NCI-H1436 (cell line): ENCODE data around the gene FEM1A.
"Not testable (repeated sequence)": the region's sequence is repeated elsewhere in the genome, so short reads cannot be mapped to it uniquely, and the experiment has no call there.

Experiments used
- DNase-seq: peaks from one replicate; lab custom pipeline; 2025; lab: John Stamatoyannopoulos, UW

Gene FEM1A

DNA sequence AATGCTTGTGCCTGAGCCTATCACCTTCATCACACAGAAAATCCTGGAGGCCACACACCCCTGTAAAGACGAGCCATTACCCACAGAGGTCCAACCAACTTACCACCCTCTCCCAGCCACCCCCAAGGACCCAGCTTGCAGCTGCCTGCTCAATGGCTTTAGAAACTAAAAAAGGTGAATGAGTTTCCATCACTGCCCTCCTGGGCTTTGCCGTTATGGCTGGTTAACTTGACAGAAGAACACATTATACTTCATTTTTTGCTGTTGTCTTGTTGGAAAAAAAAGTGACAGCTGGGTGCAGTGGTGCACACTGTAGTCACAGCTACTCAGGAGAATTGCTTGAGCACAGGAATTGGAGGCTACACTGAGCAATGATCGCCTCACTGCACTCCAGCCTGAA, 17.4 kb upstream of the FEM1A start:
- no peak for DNase-seq

DNA sequence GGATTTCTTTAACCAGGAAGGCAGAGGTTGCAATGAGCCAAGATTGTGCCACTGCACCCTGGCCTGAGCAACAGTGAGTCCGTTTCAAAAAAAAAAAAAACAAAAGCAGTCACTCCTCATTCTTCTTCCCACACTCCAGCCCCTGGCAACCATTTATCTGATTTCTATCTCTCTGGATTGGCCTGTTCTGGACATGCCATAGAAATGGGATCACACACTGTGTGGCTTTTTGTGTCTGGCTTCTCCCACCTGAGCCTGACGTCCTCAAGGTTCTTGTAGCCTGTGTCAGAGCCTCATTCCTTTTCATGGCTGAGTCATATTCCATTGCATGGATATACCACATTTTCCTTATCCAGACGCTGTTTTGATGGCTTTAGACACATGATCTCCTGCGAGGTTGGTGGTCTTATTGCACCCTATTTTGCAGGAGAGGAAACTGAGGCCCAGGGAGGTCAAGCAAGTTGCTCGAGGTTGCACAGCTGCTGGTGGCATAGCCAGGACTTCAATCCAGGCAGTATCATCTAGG, 15.8 kb upstream of the FEM1A start:
- no peak for DNase-seq

DNA sequence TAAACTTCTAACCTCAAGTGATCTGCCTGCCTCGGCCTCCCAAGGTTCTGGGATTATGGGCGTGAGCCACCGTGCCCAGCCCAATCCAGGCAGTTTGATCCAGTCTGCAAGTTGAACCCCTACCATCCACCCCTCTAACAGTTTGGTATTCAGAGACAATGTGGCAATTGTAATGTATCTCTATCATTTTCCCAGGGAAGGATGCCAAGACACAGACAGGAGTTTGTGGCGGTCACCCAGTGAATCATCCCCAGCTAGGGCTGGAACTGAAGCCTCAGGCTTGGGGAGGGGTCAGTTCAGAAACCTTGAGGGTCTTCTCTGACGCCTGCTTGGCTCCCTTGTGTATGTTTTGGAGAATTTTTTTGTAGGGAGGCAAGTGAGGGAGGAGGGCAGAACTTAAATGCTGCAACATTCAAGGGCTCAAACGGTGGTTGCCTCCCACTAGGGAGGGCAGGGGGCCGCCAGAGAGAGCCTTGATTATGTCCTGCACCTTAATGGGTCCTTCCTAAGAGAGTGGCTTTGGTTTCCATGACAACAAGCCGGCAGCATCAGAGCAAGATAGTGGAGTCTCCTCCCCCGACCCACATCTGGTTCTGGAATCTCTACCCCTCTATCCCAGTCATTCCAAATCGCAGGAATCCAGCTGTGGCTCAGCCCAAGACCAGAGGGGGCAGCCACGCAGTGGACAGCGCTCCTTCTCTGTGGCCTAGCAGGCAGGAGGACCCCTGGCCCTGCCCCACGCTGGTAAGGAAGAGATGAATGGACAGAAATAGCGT, 14.9 kb upstream of the FEM1A start:
- DNase-seq: no peak

DNA sequence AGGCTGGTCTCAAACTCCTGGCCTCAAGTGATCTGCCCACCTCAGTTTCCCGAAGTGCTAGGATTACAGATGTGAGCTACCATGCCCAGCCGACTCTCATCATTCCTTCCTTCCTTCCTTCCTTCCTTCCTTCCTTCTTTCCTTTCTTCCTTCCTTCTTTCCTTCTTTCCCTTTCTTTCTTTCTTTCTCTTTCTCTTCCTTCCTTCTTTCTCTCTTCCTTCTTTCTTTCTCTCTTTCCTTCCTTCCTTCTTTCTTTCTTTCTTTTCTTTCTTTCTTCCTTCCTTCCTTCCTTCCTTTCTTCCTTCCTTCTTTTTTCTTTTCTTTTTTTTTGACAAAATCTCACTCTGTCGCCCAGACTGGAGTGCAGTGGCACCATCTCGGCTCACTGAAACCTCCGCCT, 13.4 kb upstream of the FEM1A start:
- DNase-seq: not testable (repeated sequence)

DNA sequence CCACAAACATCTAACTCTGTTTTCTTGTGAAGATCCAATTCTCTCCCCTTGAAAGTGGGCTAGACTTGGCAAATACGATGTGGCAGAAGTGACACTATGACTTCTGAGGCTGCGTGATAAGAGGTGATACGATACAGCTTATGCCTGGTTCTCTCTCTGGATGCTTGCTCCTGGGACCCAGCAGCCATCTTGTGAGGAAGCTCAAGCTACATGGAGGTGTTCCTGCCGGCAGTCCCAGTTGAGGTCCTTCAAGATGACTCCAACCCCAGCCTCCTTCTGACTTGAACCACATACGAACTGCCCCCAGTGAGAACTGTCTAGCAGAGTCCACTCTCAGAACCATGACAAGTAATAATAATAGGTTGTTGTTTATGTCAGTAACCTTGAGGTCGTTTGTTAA, 10.7 kb upstream of the FEM1A start:
- DNase-seq: no peak

DNA sequence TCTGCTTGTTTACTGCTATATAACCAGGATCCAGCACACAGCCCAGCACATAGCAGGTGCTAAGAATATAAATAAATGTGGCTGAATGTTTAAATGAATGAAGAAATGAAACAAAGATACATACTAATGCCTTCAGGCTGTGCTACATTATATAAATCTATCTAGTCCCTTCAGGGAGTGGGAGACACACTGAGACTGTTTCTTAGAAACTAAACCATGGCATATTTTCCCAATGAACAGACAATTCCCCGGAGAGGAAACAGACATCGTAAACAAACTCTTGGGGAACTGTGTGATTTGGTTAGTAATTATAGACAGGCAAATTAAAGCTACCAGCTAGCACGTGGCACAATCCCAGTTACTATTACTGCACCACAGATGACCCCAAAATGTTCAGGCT, 9.7 kb upstream of the FEM1A start:
- DNase-seq: peak; percentile 55

DNA sequence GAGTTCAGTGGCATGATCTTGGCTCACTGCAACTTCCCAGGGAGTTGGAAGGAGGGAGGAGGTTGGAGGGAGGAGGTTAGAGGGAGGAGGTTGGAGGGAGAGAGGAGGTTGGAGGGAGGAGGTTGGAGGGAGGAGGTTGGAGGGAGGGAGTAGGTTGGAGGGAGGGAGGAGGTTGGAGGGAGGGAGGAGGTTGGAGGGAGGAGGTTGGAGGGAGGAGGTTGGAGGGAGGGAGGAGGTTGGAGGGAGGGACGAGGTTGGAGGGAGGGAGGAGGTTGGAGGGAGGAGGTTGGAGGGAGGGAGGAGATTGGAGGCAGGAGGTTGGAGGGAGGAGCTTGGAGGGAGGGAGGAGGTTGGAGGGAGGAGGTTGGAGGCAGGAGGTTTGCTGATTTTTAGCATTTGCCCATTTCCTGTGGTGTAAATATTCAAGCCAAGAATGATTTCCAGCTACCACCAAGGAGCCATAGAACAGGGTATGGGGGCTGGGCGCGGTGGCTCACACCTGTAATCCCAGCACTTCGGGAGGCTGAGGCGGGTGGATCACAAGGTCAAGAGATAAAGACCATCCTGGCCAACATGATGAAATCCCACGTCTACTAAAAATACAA, 5.0 kb upstream of the FEM1A start:
- DNase-seq: not testable (repeated sequence)

DNA sequence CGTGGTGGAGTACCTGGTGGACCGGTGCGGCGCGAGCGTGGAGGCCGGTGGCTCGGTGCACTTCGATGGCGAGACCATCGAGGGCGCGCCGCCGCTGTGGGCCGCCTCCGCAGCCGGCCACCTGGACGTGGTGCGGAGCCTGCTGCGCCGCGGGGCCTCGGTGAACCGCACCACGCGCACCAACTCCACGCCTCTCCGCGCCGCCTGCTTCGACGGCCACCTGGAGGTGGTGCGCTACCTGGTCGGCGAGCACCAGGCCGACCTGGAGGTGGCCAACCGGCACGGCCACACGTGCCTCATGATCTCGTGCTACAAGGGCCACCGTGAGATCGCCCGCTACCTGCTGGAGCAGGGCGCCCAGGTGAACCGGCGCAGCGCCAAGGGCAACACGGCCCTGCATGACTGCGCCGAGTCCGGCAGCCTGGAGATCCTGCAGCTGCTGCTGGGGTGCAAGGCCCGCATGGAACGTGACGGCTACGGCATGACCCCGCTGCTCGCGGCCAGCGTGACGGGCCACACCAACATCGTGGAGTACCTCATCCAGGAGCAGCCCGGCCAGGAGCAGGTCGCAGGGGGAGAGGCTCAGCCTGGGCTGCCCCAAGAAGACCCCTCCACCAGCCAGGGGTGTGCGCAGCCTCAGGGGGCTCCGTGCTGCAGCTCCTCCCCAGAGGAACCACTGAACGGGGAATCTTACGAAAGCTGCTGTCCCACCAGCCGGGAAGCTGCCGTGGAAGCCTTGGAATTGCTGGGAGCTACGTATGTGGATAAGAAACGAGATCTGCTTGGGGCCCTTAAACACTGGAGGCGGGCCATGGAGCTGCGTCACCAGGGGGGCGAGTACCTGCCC, 708 bp downstream of the FEM1A start:
- not testable (repeated sequence) for DNase-seq

DNA sequence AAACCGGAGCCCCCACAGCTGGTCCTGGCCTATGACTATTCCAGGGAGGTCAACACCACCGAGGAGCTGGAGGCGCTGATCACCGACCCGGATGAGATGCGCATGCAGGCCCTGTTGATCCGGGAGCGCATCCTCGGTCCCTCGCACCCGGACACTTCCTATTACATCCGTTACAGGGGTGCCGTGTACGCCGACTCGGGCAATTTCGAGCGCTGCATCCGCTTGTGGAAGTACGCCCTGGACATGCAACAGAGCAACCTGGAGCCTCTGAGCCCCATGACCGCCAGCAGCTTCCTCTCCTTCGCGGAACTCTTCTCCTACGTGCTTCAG, 1.3 kb downstream of the FEM1A start:
- DNase-seq: not testable (repeated sequence)

DNA sequence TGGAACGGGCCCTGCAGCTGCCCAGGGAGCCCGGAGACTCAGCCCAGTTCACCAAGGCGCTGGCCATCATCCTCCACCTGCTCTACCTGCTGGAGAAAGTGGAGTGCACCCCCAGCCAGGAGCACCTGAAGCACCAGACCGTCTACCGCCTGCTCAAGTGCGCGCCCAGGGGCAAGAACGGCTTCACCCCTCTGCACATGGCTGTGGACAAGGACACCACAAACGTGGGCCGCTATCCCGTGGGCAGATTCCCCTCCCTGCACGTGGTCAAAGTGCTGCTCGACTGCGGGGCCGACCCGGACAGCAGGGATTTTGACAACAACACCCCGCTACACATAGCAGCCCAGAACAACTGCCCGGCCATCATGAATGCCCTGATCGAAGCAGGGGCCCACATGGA, 1.7 kb downstream of the FEM1A start:
- DNase-seq: not testable (repeated sequence)

DNA sequence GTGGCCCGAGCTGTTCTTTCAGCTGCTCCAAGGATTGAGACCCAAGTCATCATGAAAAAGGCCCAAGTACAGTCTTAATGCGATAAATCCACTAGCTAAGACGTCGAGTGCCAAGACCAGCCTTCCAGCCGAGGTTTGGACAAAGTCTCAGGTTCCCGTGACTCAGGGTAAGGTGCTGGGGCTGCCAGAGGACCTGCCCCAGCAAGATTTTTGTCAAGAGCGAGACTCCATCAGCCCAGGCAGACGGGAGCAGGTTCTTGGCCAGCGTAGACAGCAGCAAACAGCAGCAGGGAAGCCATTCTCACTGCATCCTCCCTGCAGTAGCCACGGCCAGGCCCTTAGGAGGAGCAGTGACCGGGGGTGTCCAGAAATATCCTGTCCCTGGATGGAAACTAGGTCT, 3.4 kb downstream of the FEM1A start:
- DNase-seq: no peak

DNA sequence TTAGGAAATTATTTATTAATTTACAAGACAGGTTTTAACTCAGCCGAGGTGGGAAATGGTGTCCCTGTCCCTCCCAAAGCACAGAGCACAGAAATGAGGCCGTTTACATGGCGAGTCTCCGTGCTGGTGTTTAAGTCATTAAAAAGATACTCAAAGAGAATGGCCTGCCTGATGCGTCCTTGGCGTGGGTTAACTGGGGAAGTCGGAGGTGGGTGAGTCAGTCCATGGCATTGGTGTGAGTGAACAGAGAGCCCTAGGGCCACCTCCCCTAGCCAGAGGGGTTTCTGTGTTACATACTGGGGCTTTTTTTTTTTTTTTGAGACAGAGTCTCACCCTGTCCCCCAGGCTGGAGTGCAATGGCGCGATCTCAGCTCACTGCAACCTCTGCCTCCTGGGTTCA, 3.9 kb downstream of the FEM1A start:
- DNase-seq: no peak

DNA sequence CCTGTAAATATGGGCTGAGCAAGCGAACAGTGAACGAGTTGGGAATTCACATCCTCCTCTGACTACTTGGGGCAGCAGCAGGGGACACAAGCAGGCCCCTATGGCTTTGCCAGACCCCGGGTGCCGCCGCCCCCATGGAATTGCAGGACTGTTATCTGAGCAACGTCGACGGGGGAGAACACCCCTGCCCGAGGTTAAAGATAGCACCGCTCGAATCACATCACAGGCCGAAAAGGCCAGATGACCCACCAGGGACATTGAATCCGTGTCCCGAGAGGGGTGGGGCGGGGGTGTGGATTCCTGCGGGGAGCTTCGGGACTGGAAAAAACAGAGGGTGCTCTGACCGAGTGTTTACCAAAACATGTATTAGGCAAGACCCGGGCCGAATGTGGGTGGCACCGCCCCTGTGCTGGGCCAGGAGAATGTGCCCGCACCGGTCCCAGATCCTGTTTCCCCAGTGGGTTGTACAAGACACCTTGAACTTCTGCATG, 9.1 kb downstream of the FEM1A start:
- no peak for DNase-seq

DNA sequence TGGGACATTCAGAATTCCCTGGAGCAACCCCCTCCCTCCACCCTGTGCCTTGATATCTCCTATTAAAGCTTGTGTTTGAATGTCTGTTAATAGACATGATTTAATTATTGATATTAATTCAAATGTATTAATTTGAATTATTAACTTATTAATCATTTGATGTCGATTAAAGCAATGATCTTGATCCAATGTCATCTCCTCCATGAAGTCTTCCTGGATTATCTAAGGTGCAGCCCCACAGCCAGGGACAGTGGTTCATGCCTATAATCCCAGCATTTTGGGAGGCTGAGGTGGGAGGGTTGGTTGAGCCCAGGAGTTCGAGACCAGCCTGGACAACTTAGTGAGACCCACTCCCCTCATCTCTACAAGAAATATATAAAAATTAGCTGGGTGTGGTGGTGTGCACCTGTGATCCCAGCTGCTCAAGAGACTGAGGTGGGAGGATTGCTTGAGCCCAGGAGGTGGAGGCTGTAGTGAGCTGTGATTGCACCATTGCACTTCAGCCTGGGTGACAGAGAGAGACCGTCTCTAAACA, 9.6 kb downstream of the FEM1A start:
- no peak for DNase-seq

DNA sequence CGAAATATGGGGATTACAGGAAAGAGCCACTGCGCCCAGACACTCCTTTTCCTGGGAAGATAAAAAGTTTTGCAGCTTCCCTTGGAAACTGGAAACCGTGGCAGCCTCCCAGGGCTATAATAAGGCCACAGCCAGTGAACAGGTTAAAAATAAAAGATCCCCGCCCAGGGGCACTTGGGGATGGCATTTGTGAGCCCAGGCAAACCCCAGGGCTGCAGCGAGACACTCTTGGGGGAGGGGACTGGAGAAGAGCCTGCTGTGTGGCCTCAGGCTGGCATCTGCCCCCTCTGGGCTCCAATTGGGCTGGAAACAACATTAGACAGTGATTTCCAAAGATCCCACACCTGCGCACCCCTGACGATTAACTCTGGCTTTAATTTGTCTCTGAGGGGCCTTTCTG, 11.2 kb downstream of the FEM1A start:
- DNase-seq: no peak

DNA sequence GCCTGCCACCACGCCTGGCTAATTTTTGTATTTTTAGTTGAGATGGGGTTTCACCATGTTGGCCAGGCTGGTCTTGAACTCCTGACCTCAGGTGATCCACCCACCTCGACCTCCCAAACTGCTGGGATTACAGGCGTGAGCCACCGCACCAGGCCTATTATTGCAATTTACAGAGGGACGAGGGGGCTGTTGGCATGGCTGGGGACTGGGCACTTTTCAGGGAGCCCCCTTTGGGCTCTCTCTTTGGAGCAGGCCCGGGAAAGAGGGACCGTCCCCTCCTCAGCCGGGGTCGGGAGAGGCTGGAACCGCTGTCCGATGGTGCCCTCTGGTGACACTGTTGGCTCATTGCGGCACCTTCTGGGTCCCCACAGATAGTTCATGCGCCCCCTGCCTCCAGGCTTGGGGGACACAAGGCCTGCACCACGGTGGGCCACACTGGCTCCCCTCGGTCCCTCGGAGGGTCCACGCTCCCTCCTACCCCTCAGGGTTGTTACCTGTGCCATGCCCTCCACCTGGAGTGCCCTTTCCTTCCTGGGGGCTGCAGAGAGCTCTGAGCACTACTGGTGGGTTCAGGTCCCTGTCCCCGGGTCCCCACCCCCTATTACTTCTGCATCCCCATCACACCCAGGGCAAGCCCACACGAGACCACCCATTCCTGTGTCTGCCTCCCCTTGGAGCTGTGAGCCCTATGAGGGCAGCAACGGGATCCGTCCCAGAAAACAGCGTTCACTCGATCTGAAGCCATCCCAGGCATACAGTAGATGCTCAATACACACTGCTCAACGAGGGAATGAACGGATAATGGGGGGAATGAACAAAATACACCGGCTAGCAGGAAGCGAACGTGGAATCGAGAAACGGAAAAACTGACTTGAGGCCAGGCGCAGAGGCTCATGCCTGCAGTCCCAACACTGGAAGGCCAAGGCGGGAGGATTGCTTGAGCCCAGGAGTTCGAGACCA, 12.5 kb downstream of the FEM1A start:
- DNase-seq: peak; percentile 70

DNA sequence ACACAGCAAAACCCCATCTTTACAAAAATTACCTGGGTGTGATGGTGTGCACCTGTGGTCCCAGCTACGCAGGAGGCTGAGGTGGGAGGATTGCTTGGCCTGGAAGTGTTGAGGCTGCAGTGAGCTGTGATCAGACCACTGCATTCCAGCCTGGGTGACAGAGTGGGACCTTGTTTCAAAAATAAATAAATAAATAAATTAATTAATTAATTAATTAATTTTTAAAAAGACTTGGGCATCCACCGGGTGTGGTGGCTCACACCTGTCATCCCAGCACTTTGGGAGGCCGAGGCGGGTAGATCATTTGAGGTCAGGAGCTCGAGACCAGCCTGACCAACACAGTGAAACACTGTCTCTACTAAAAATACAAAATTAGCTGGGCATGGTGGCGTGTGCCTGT, 13.6 kb downstream of the FEM1A start:
- DNase-seq: not testable (repeated sequence)

DNA sequence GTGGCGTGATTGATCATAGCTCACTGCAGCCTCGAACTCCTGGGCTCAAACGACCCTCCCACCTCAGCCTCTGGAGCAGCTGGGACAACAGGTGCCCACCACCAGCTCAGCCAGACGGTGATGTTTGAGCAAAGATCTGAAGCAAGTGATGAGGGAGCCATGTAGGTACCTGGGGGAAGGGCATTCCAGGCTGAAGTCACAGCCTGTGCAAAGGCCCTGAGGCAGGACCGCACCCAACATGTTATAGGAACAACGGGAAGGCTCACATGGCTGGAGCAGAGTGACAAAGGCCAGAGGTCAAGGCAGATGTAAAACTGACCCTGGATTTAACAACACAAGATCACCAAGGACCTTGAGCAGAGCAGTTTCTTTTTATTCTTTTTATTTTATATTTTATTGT, 14.8 kb downstream of the FEM1A start:
- no peak for DNase-seq

DNA sequence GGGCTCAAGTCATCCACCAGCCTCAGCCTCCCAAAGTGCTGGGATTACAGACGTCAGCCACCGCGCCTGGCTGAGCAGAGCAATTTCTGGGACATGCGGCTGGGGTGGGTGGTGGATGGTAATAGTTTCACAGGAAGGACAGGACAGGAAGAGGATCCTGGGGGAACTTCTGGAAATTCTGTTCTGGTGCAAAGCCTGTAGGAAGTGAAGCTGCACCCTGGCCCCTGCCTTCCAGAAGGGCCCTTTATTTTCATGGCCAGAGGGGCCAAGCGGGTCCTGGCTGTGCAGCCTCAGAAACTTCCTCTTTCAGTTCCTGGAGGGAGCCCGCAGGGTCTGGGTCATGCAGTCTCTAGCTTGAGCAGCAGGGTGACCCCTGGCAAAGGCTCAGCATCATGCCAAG, 15.7 kb downstream of the FEM1A start:
- DNase-seq: no peak

DNA sequence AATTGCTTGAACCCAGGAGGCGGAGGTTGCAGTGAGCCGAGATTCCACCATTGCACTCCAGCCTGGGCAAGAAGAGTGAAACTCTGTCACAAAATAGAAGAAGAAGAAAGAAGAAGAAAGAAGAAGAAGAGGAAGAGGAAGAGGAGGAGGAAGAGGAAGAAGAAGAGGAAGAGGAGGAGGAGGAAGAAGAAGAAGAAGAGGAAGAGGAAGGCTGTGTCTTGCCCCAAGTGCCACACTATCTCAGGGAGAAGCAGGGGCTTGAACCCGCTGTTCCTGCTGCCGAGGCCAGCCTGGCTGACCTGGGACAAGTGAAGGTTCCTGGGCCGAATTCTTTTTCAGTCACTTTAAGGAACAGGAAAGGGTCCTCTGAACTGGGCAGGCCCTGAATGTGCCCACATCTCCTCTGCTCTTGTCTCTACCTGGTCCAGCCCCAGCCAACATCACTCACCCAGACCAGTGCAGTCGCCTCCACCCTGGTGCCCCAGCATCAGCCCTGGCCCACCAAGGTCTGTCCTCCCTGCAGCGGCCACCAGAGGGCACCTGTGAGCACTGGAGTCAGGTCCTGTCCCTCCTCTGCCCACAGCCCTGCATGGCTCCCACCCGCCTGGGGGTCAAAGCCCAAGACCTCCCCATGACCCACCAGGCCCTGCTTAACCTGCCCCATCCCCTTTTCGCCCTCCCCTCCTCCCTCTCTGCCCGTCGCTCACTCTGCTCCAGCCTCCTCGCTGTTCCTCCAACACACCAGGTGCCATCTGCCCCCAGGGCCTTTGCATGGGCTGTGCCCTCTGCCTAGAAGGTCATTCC, 20.0 kb downstream of the FEM1A start:
- peak; percentile 43 for DNase-seq
